ENCODE data around the gene ENDOV.

Gene ENDOV

GRCh38 chr17:80374039-80374731, 40.8 kb upstream of the ENDOV start:
- TF ChIP-seq CTCF (IDR thresholded peaks at IDR 0.05; ENCODE audit: low read depth, low read length, missing control alignments), result no peak
- no peak overlapping the region for H3K4me3 ChIP-seq (replicated peaks; ENCODE audit: low read depth, low read length)
- DNase-seq (ENCODE audit: extremely low read depth, low read depth), result no peak

- DNase-seq (ENCODE audit: extremely low read depth, low read depth), result no peak
Measured at GRCh38 chr17:80374732-80375585, 40.0 kb upstream of the ENDOV start.

GRCh38 chr17:80376531-80376930, 38.4 kb upstream of the ENDOV start:
- TF ChIP-seq CTCF (IDR thresholded peaks at IDR 0.05; ENCODE audit: low read depth, low read length, missing control alignments), result no peak
- H3K4me3 ChIP-seq (replicated peaks; ENCODE audit: low read depth, low read length), result no peak overlapping the region
- DNase-seq (ENCODE audit: extremely low read depth, low read depth), result no peak

More at GRCh38 chr17:80374732-80375585, 40.0 kb upstream of the ENDOV start:
- H3K4me3 ChIP-seq (replicated peaks; ENCODE audit: low read depth, low read length), result no peak overlapping the region
- TF ChIP-seq CTCF (IDR thresholded peaks at IDR 0.05; ENCODE audit: low read depth, low read length, missing control alignments), result no peak

- no peak for TF ChIP-seq CTCF (IDR thresholded peaks at IDR 0.05; ENCODE audit: low read depth, low read length, missing control alignments)
- DNase-seq (ENCODE audit: extremely low read depth, low read depth), result no peak
- no peak overlapping the region for H3K4me3 ChIP-seq (replicated peaks; ENCODE audit: low read depth, low read length)
Measured at GRCh38 chr17:80377798-80378197, 37.2 kb upstream of the ENDOV start.

GRCh38 chr17:80379348-80379747, 35.6 kb upstream of the ENDOV start:
- H3K4me3 ChIP-seq (replicated peaks; ENCODE audit: low read depth, low read length), result no peak overlapping the region
- no peak for TF ChIP-seq CTCF (IDR thresholded peaks at IDR 0.05; ENCODE audit: low read depth, low read length, missing control alignments)
- DNase-seq (ENCODE audit: extremely low read depth, low read depth), result no peak

GRCh38 chr17:80380068-80380467, 34.9 kb upstream of the ENDOV start:
- no peak for TF ChIP-seq CTCF (IDR thresholded peaks at IDR 0.05; ENCODE audit: low read depth, low read length, missing control alignments)
- no peak overlapping the region for H3K4me3 ChIP-seq (replicated peaks; ENCODE audit: low read depth, low read length)
- DNase-seq (ENCODE audit: extremely low read depth, low read depth), result no peak

Data from HFF-Myc (cell line).